A549 (cell line): ENCODE measurements around the gene CACUL1. TPM values are rescaled to one million over a fixed set of nuclear protein-coding genes. Genes with fewer than 3 reads are reported as not detected.

ENCODE experiments used
- ATAC-seq, 2 experiments: fragments of 200-7000 bp in 1 of 2; fragments of >200 bp in 1 of 2; cut with Nextera tagmentation in 1 of 2; cut with Tn5 transposase in 1 of 2; 3 replicates each; pipeline versions ENCODE4 v1.8.0 to v1.9.1; 2018 to 2020; ENCODE audit warnings: mild to moderate bottlenecking in 1 of 2, moderate library complexity in 1 of 2
- CTCF ChIA-PET: fragments of 300-600 bp; sonication (Branson Sonifier 250); formaldehyde crosslinking; extraction: SDS; loops from one replicate; lab custom pipeline; 2021; ENCODE audit warnings: antibody characterized with exemption, inconsistent platforms; lab: Yijun Ruan, JAX
- POLR2A ChIA-PET: fragments of 350-600 bp; formaldehyde crosslinking; extraction: SDS; loops from one replicate; lab custom pipeline; 2021; ENCODE audit warnings: antibody characterized with exemption, inconsistent platforms; lab: Yijun Ruan, JAX
- DNase-seq, 2 experiments: peaks; one replicate each; pipeline versions ENCODE4 v3.0.0 to v3.0.0-alpha.2; 2011 to 2016; ENCODE audit warnings: low read depth in 1 of 2, low spot score in 1 of 2
- FAIRE-seq: peaks from 2 replicates; lab custom pipeline; 2011; peaks lifted over from hg19 to GRCh38; lab: Jason Lieb, UNC
- H3K27ac ChIP-seq, 2 experiments: fragments of >200 bp; sonication (Bioruptor Twin); formaldehyde crosslinking; 3 replicates each; pipeline ENCODE4 v1.5.1; 2016 to 2017
- H3K4me1 ChIP-seq: fragments of >200 bp; sonication (Bioruptor Twin); formaldehyde crosslinking; 3 replicates; pipeline ENCODE4 v1.6.1; 2016
- H3K4me2 ChIP-seq: fragments of >200 bp; sonication (Bioruptor Twin); formaldehyde crosslinking; 3 replicates; pipeline ENCODE4 v1.6.1; 2016
- H3K4me3 ChIP-seq: fragments of >200 bp; sonication (Bioruptor Twin); formaldehyde crosslinking; 3 replicates; pipeline ENCODE4 v1.5.1; 2016
- H3K9me3 ChIP-seq: fragments of >200 bp; sonication (Bioruptor Twin); formaldehyde crosslinking; 3 replicates; pipeline ENCODE4 v1.6.1; 2016
- ATOH8 ChIP-seq: fragments of 250-450 bp; sonication (Bioruptor Pico); IDR thresholded peaks from 2 replicates; pipeline ENCODE4 v1.5.0; 2020; ENCODE audit warnings: low read depth, mild to moderate bottlenecking, moderate library complexity
- CHD4 ChIP-seq: fragments of 200-600 bp; sonication (generic); IDR thresholded peaks from 2 replicates; pipeline ENCODE4 v1.6.1; 2016; ENCODE audit warnings: antibody characterized with exemption, mild to moderate bottlenecking, borderline replicate concordance
- E2F6 ChIP-seq: IDR thresholded peaks from 2 replicates; pipeline ENCODE4 v1.6.1; 2012; ENCODE audit warnings: low read depth, borderline replicate concordance
- EHF ChIP-seq: fragments of 250-450 bp; sonication (Bioruptor Pico); IDR thresholded peaks from 2 replicates; pipeline ENCODE4 v1.5.0; 2020; ENCODE audit warnings: mild to moderate bottlenecking
- FOXS1 ChIP-seq: fragments of 250-450 bp; sonication (Bioruptor Pico); IDR thresholded peaks from 2 replicates; pipeline ENCODE4 v1.5.0; 2020; ENCODE audit warnings: mild to moderate bottlenecking, moderate library complexity
- GATA3 ChIP-seq: IDR thresholded peaks from 2 replicates; pipeline ENCODE4 v1.6.1; 2012; ENCODE audit warnings: borderline replicate concordance
- HOXA7 ChIP-seq: fragments of 250-450 bp; sonication (Bioruptor Pico); IDR thresholded peaks from 2 replicates; pipeline ENCODE4 v1.5.0; 2020; ENCODE audit warnings: mild to moderate bottlenecking, moderate library complexity
- NR3C1 ChIP-seq: fragments of >200 bp; sonication (Bioruptor Twin); formaldehyde crosslinking; IDR thresholded peaks from 3 replicates; pipeline ENCODE4 v1.6.1; 2017
- PBX3 ChIP-seq: IDR thresholded peaks from 2 replicates; pipeline ENCODE4 v1.6.1; 2012
- RARB ChIP-seq: fragments of 250-450 bp; sonication (Bioruptor Pico); IDR thresholded peaks from 2 replicates; pipeline ENCODE4 v1.8.0; 2021; ENCODE audit warnings: mild to moderate bottlenecking, moderate library complexity
- RCOR1 ChIP-seq: fragments of 150-350 bp; IDR thresholded peaks from 2 replicates; pipeline ENCODE4 v1.6.1; 2014; ENCODE audit warnings: antibody characterized with exemption, low read length, low read depth
- RNF2 ChIP-seq: fragments of 200-600 bp; sonication (generic); IDR thresholded peaks from 2 replicates; pipeline ENCODE4 v1.6.1; 2016; ENCODE audit warnings: low read depth, mild to moderate bottlenecking, antibody characterized with exemption, moderate library complexity, borderline replicate concordance
- SREBF2 ChIP-seq: fragments of 450-650 bp; IDR thresholded peaks from 2 replicates; pipeline ENCODE4 v1.6.1; 2014; ENCODE audit warnings: mild to moderate bottlenecking, moderate library complexity
- TFCP2L1 ChIP-seq: fragments of 250-450 bp; sonication (Bioruptor Pico); IDR thresholded peaks from 2 replicates; pipeline ENCODE4 v1.5.0; 2021; ENCODE audit warnings: mild to moderate bottlenecking
- TP53 ChIP-seq: fragments of 250-450 bp; sonication (Bioruptor Pico); IDR thresholded peaks from 2 replicates; pipeline ENCODE4 v1.5.0; 2021; ENCODE audit warnings: mild to moderate bottlenecking, moderate library complexity
- ZFP36 ChIP-seq: fragments of 450-650 bp; IDR thresholded peaks from 2 replicates; pipeline ENCODE4 v1.6.1; 2014; ENCODE audit warnings: borderline replicate concordance; ENCODE audit not compliant: partially characterized antibody
- WGBS: methylation state at CpG from one replicate; pipeline ENCODE4 v1.1.6; 2017; ENCODE audit errors: missing lambda C conversion rate; 5-methylcytosine and 5-hydroxymethylcytosine counted together
- polyA plus RNA-seq, 4 experiments: library from polyadenylated mRNA; depleted of rRNA in 3 of 4; stranded (reverse); fragments of >200 nt; fragmentation: RNase III in 1 of 4; extraction: RNeasy Plus Mini Kit Qiagen cat#74134 plus additional on column Dnase treatment in 1 of 4; gene quantifications; 2 replicates in 3 of 4; 3 replicates in 1 of 4; pipeline ENCODE4 v1.2.3, GENCODE V29; 2011 to 2017
- TF ChIP-seq, protein P1 (sequence below): fragments of >200 bp; sonication (Bioruptor Twin); formaldehyde crosslinking; IDR thresholded peaks from 3 replicates; pipeline ENCODE4 v1.6.1; 2016

CACUL1 gene
- polyA plus RNA-seq, 2 of the 4 experiments (the other 2 are of a cell fraction), result 8.7 to 15.6 TPM

DNA sequence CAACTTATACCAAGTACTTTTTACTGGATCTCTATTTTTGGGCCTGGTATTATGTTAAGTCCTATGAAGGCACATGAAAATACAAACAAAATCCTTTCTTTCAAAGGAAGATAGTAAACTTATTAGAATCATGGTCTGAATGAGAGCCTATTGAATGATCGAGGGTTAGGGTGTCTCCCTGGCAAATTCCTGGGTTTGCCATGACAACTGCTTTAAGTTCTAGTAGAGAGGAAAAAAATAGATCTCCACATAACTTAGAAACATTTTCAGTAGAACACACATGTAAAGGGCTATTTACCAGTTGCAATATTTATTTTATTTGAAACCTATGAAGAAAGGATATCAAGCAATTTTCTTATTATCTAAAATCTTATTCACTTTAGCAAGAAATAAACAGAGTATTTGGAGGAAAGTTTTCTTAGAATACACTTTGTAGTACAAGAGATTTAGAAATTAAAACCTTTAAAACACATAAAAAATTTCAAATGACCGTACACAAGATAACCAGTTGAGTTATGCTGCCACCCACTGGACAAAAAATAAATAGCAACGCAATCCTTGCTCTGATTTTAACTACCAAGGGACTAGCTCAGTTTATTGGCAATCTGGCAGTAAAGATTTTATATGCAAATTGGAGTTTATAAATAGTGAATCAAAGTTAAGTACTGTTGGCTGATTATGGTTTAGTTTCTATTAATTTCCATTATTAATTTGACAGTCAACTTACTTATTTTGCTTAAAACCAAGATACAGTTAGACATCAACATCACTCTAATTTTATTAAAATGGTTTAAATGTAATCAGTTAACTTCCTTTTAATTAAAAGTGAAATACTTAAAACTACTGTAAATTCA is 33.9 kb downstream of the CACUL1 start (continued):
- TF ChIP-seq PBX3 (no peak), GATA3 (no peak)
- TF ChIP-seq, protein P1, sequence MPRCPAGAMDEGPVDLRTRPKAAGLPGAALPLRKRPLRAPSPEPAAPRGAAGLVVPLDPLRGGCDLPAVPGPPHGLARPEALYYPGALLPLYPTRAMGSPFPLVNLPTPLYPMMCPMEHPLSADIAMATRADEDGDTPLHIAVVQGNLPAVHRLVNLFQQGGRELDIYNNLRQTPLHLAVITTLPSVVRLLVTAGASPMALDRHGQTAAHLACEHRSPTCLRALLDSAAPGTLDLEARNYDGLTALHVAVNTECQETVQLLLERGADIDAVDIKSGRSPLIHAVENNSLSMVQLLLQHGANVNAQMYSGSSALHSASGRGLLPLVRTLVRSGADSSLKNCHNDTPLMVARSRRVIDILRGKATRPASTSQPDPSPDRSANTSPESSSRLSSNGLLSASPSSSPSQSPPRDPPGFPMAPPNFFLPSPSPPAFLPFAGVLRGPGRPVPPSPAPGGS, result no peak
- TF ChIP-seq, all 56 proteins: peak for 3

GRCh38 chr10:118714366-118714765 is 40.4 kb downstream of the CACUL1 start:
- TF ChIP-seq, protein P1, result no peak
- TF ChIP-seq RCOR1, result no peak
- TF ChIP-seq TP53 (CRISPR knock-in tag), result no peak
- TF ChIP-seq ZFP36, result no peak
- no peak for TF ChIP-seq EHF (CRISPR knock-in tag)
- TF ChIP-seq RNF2, result no peak
- TF ChIP-seq E2F6, result no peak
- no peak for TF ChIP-seq RARB (CRISPR knock-in tag)
- TF ChIP-seq TFCP2L1 (CRISPR knock-in tag), result no peak
- TF ChIP-seq CHD4, result no peak
- TF ChIP-seq ATOH8 (CRISPR knock-in tag), result no peak
- no peak for TF ChIP-seq FOXS1 (CRISPR knock-in tag)
- no peak for TF ChIP-seq HOXA7 (CRISPR knock-in tag)
- no peak for TF ChIP-seq NR3C1
- no peak for TF ChIP-seq SREBF2

More at GRCh38 chr10:118714366-118714765, 40.4 kb downstream of the CACUL1 start:
- FAIRE-seq, result no peak
- H3K4me2 ChIP-seq, result no peak overlapping the region
- no peaks in the 10 kb centered on the region for H3K4me1 ChIP-seq
- no peaks in the 10 kb centered on the region for H3K9me3 ChIP-seq
- H3K4me3 ChIP-seq, result no peak overlapping the region
- 95% methylated on average over 3 of the region's 3 CpGs for WGBS
- ATAC-seq, result no peak
- POLR2A ChIA-PET, result no interaction called here
- DNase-seq, result no peak
- no peak overlapping the region for H3K27ac ChIP-seq
- CTCF ChIA-PET, result interaction anchor here (2.0 to 3.2 kb wide), 2 partner anchors 15 to 146 kb away, joined by 4 to 14 read pairs; no protein-coding TSS in a partner anchor
